ENCODE data around the gene CUTC.

Gene CUTC

GRCh38 chr10:99782447-99783286 is 50.6 kb downstream of the CUTC start, which contains the start of gene ABCC2:
TSS of gene ABCC2 (plus strand) at chr10:99782640. CDS start at chr10:99782845, 205 bp downstream.
- TF ChIP-seq PPARA (CRISPR knock-in tag; IDR thresholded peaks at IDR 0.05; ENCODE audit: borderline replicate concordance) (no peak), ESRRG (CRISPR knock-in tag; IDR thresholded peaks at IDR 0.05) (no peak), ISL1 (CRISPR knock-in tag; IDR thresholded peaks at IDR 0.05) (no peak), CREB5 (CRISPR knock-in tag; IDR thresholded peaks at IDR 0.05; ENCODE audit: low read depth) (no peak), ARNTL (CRISPR knock-in tag; IDR thresholded peaks at IDR 0.05; ENCODE audit: borderline replicate concordance, low read depth) (no peak), TSHZ2 (CRISPR knock-in tag; IDR thresholded peaks at IDR 0.05) (no peak), ZFP30 (CRISPR knock-in tag; IDR thresholded peaks at IDR 0.05) (no peak), TOX (CRISPR knock-in tag; IDR thresholded peaks at IDR 0.05; ENCODE audit: borderline replicate concordance) (no peak)
- ATAC-seq = no peak

GRCh38 chr10:99784016-99784726 is 52.1 kb downstream of the CUTC start:
- ATAC-seq = peak; percentile 54
- 0 out of 2 replicates have a peak, but pooled peaks have one; percentile 35 for TF ChIP-seq SNAI2 (CRISPR knock-in tag; IDR thresholded peaks at IDR 0.05)
- no peak for TF ChIP-seq CREB5 (CRISPR knock-in tag; IDR thresholded peaks at IDR 0.05; ENCODE audit: low read depth)

GRCh38 chr10:99784727-99785441 is 52.9 kb downstream of the CUTC start:
- TF ChIP-seq TOX (CRISPR knock-in tag; IDR thresholded peaks at IDR 0.05; ENCODE audit: borderline replicate concordance) (no peak), ISL1 (CRISPR knock-in tag; IDR thresholded peaks at IDR 0.05) (peak; percentile 39; the same call in 1 of the 2 replicates)
- ATAC-seq = peak; percentile 56

- TF ChIP-seq ZFP30 (CRISPR knock-in tag; IDR thresholded peaks at IDR 0.05) (no peak), ZNF8 (CRISPR knock-in tag; IDR thresholded peaks at IDR 0.05) (no peak), BACH2 (CRISPR knock-in tag; IDR thresholded peaks at IDR 0.05; ENCODE audit: borderline replicate concordance) (no peak), ARNTL (CRISPR knock-in tag; IDR thresholded peaks at IDR 0.05; ENCODE audit: borderline replicate concordance, low read depth) (no peak), TOX (CRISPR knock-in tag; IDR thresholded peaks at IDR 0.05; ENCODE audit: borderline replicate concordance) (no peak), CSRNP3 (CRISPR knock-in tag; IDR thresholded peaks at IDR 0.05) (no peak), ZNF70 (CRISPR knock-in tag; IDR thresholded peaks at IDR 0.05) (no peak), OSR1 (CRISPR knock-in tag; IDR thresholded peaks at IDR 0.05) (no peak), PATZ1 (CRISPR knock-in tag; IDR thresholded peaks at IDR 0.05; ENCODE audit: borderline replicate concordance) (no peak), SNAI2 (CRISPR knock-in tag; IDR thresholded peaks at IDR 0.05) (no peak)
- ATAC-seq = no peak
These were observed 53.6 kb downstream of the CUTC start for GRCh38 chr10:99785646-99786045.
